ENCODE measurements around the gene ANKS1B.
"Not testable (repeated sequence)": the region's sequence is repeated elsewhere in the genome, so short reads cannot be mapped to it uniquely, and the experiment has no call there.

ANKS1B gene

GRCh38 chr12:99704458-99704857 lies 280.3 kb downstream of the ANKS1B start:
- no peak for DNase-seq (ENCODE audit: low spot score)

GRCh38 chr12:99704036-99704435 lies 280.7 kb downstream of the ANKS1B start:
- DNase-seq (ENCODE audit: low spot score), result no peak

- DNase-seq (ENCODE audit: low spot score), result no peak
Observed at GRCh38 chr12:99700032-99700431, 284.7 kb downstream of the ANKS1B start.

- DNase-seq (ENCODE audit: low spot score), result no peak
Observed at GRCh38 chr12:99695050-99695449, 289.7 kb downstream of the ANKS1B start.

- no peak for DNase-seq (ENCODE audit: low spot score)
Observed at GRCh38 chr12:99686142-99686541, 298.6 kb downstream of the ANKS1B start.

GRCh38 chr12:99680276-99680675 lies 304.5 kb downstream of the ANKS1B start:
- no peak for DNase-seq (ENCODE audit: low spot score)

- DNase-seq (ENCODE audit: low spot score), result peak; percentile 58
Observed at GRCh38 chr12:99670635-99671034, 314.1 kb downstream of the ANKS1B start.

GRCh38 chr12:99658671-99659349 lies 325.9 kb downstream of the ANKS1B start:
- peak; percentile 15 for DNase-seq (ENCODE audit: low spot score)

- DNase-seq (ENCODE audit: low spot score), result no peak
Observed at GRCh38 chr12:99649551-99649950, 335.2 kb downstream of the ANKS1B start.

- no peak for DNase-seq (ENCODE audit: low spot score)
Observed at GRCh38 chr12:99648183-99648582, 336.6 kb downstream of the ANKS1B start.

- DNase-seq (ENCODE audit: low spot score), result no peak
Observed at GRCh38 chr12:99647453-99647852, 337.3 kb downstream of the ANKS1B start, which contains the start of gene GARIN6. Gene GARIN6, plus strand, starts transcription at chr12:99647753. Its CDS starts 422 bp downstream, at chr12:99648175.

- no peak for DNase-seq (ENCODE audit: low spot score)
Observed at GRCh38 chr12:99644629-99645028, 340.1 kb downstream of the ANKS1B start.

- DNase-seq (ENCODE audit: low spot score), result no peak
Observed at GRCh38 chr12:99627459-99627858, 357.3 kb downstream of the ANKS1B start.

- DNase-seq (ENCODE audit: low spot score), result not testable (repeated sequence)
Observed at GRCh38 chr12:99624591-99624990, 360.1 kb downstream of the ANKS1B start.

- DNase-seq (ENCODE audit: low spot score), result no peak
Observed at GRCh38 chr12:99620159-99620479, 364.6 kb downstream of the ANKS1B start.

GRCh38 chr12:99619389-99620158 lies 365.2 kb downstream of the ANKS1B start:
- peak; percentile 59 for DNase-seq (ENCODE audit: low spot score)

GRCh38 chr12:99618657-99619056 lies 366.1 kb downstream of the ANKS1B start:
- peak; percentile 2 for DNase-seq (ENCODE audit: low spot score)

- no peak for DNase-seq (ENCODE audit: low spot score)
Observed at GRCh38 chr12:99611599-99611998, 373.1 kb downstream of the ANKS1B start.

GRCh38 chr12:99611117-99611516 lies 373.6 kb downstream of the ANKS1B start:
- no peak for DNase-seq (ENCODE audit: low spot score)

- DNase-seq (ENCODE audit: low spot score), result no peak
Observed at GRCh38 chr12:99609455-99610181, 375.1 kb downstream of the ANKS1B start.

- peak; percentile 45 for DNase-seq (ENCODE audit: low spot score)
Observed at GRCh38 chr12:99600388-99600787, 384.3 kb downstream of the ANKS1B start.

GRCh38 chr12:99598785-99599184 lies 386.0 kb downstream of the ANKS1B start:
- no peak for DNase-seq (ENCODE audit: low spot score)

GRCh38 chr12:99596762-99597161 lies 388.0 kb downstream of the ANKS1B start:
- no peak for DNase-seq (ENCODE audit: low spot score)
